ENCODE results near the gene ARID2. TPM values are rescaled to one million over a fixed set of nuclear protein-coding genes. Genes with fewer than 3 reads are reported as not detected.

ARID2 gene
- polyA plus RNA-seq, 1 donor (not counting 4 experiments of a cell fraction or from before 2014, with no cell fraction given) = 15.1 TPM

- TF ChIP-seq EZH2 (IDR thresholded peaks at IDR 0.05; ENCODE audit: low read length) = no peak
- TF ChIP-seq CTCF (optimal IDR thresholded peaks at IDR 0.05 in 1 of 3, IDR thresholded peaks at IDR 0.05 in 1 of 3, conservative IDR thresholded peaks at IDR 0.05 in 1 of 3; ENCODE audit: extremely low read depth in 1 of 3, insufficient read depth in 2 of 3, low read length in 3 of 3) = no peak
- Histone ChIP-seq H3K9me1 (ENCODE audit: control insufficient read depth, extremely low read depth, insufficient read depth, low read length) (no peaks in the 10 kb centered on the region), H3K79me2 (ENCODE audit: control insufficient read depth, insufficient read depth, low read length) (no peaks in the 10 kb centered on the region), H3K4me2 (ENCODE audit: control insufficient read depth, extremely low read depth, insufficient read depth, low read depth, low read length) (peak overlapping the region; percentile 44), H3K4me3 (ENCODE audit: control insufficient read depth in 2 of 3, extremely low read depth in 1 of 3, insufficient read depth in 2 of 3, low read depth in 1 of 3, low read length in 3 of 3) (no peak overlapping the region), H3K4me1 (ENCODE audit: control insufficient read depth, extremely low read depth, insufficient read depth, low read length) (peaks cover 10% of the 10 kb centered on the region), H3K27ac (ENCODE audit: control insufficient read depth, insufficient read depth, low read length) (no peak overlapping the region), H3K36me3 (ENCODE audit: control insufficient read depth in 2 of 2, extremely low read depth in 1 of 2, insufficient read depth in 2 of 2, low read length in 2 of 2) (no peaks in the 10 kb centered on the region), H2AFZ (ENCODE audit: control insufficient read depth, low read length) (peak overlapping the region; percentile 10), H4K20me1 (ENCODE audit: control insufficient read depth, extremely low read depth, insufficient read depth, low read length) (no peaks in the 10 kb centered on the region), H3K9ac (ENCODE audit: control insufficient read depth, extremely low read depth, insufficient read depth, low read length) (no peak overlapping the region), H3K27me3 (ENCODE audit: control insufficient read depth, extremely low read depth, insufficient read depth, low read length) (no peaks in the 10 kb centered on the region), H3K9me3 (ENCODE audit: control insufficient read depth, low read depth, low read length) (no peaks in the 10 kb centered on the region)
- FAIRE-seq (peak; percentile 17), DNase-seq (ENCODE audit: low read depth, low spot score) (no peak)
- dilution Hi-C loops (cut with MboI; ENCODE audit: extremely low pct_ligation_motif_present, low sequenced_read_pairs) = no loop called here
Observed at GRCh38 chr12:45713078-45713477, 16.4 kb upstream of the ARID2 start.

GRCh38 chr12:45718306-45718705 lies 11.2 kb upstream of the ARID2 start:
- Histone ChIP-seq H2AFZ (ENCODE audit: control insufficient read depth, low read length) (no peak overlapping the region), H3K27ac (ENCODE audit: control insufficient read depth, insufficient read depth, low read length) (no peak overlapping the region), H3K9me1 (ENCODE audit: control insufficient read depth, extremely low read depth, insufficient read depth, low read length) (no peaks in the 10 kb centered on the region), H3K9ac (ENCODE audit: control insufficient read depth, extremely low read depth, insufficient read depth, low read length) (no peak overlapping the region), H3K79me2 (ENCODE audit: control insufficient read depth, insufficient read depth, low read length) (peaks cover 16% of the 10 kb centered on the region), H3K4me3 (ENCODE audit: control insufficient read depth in 2 of 3, extremely low read depth in 1 of 3, insufficient read depth in 2 of 3, low read depth in 1 of 3, low read length in 3 of 3) (no peak overlapping the region), H3K9me3 (ENCODE audit: control insufficient read depth, low read depth, low read length) (no peaks in the 10 kb centered on the region), H4K20me1 (ENCODE audit: control insufficient read depth, extremely low read depth, insufficient read depth, low read length) (no peaks in the 10 kb centered on the region), H3K36me3 (ENCODE audit: control insufficient read depth in 2 of 2, extremely low read depth in 1 of 2, insufficient read depth in 2 of 2, low read length in 2 of 2) (no peaks in the 10 kb centered on the region), H3K4me2 (ENCODE audit: control insufficient read depth, extremely low read depth, insufficient read depth, low read depth, low read length) (no peak overlapping the region), H3K27me3 (ENCODE audit: control insufficient read depth, extremely low read depth, insufficient read depth, low read length) (no peaks in the 10 kb centered on the region), H3K4me1 (ENCODE audit: control insufficient read depth, extremely low read depth, insufficient read depth, low read length) (peaks cover 4% of the 10 kb centered on the region)
- dilution Hi-C loops (cut with MboI; ENCODE audit: extremely low pct_ligation_motif_present, low sequenced_read_pairs) = no loop called here
- FAIRE-seq (no peak), DNase-seq (ENCODE audit: low read depth, low spot score) (no peak)
- TF ChIP-seq CTCF (optimal IDR thresholded peaks at IDR 0.05 in 1 of 3, IDR thresholded peaks at IDR 0.05 in 1 of 3, conservative IDR thresholded peaks at IDR 0.05 in 1 of 3; ENCODE audit: extremely low read depth in 1 of 3, insufficient read depth in 2 of 3, low read length in 3 of 3) (no peak), EZH2 (IDR thresholded peaks at IDR 0.05; ENCODE audit: low read length) (no peak)

Measured in keratinocyte (primary cell).